ENCODE results near the gene ATG2B. TPM values are rescaled to one million over a fixed set of nuclear protein-coding genes. Genes with fewer than 3 reads are reported as not detected.
A peak's percentile ranks its signal among the peaks of the same experiment; 100 is the strongest.

ATG2B gene
- total RNA-seq, 1 donor from 2014 or later, result 21.4 TPM

DNA sequence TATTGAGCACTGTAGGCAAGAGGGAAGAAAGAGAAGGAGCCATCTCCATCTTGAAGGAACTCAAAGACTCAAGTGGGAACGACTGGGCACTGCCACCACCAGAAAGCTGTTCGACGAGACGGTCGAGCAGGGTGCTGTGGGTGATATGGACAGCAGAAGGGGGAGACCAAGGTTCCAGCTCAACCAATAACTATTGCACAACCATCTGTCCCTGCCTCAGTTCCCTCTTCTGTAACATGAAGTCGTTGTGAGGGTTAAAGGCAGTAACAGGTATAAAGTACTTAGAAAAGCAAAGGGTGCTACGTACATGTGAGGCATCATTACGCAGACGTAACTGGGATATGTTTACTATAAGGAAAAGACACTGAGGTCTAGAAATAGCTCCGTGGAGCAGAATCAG, 121.0 kb downstream of the ATG2B start:
- Histone ChIP-seq H3K27ac (ENCODE audit: low read depth, low read length) (no peak overlapping the region), H3K36me3 (ENCODE audit: control insufficient read depth in 3 of 3, insufficient read depth in 3 of 3, low read length in 3 of 3) (no peaks in the 10 kb centered on the region), H3K27me3 (ENCODE audit: control insufficient read depth in 3 of 3, insufficient read depth in 3 of 3, low read length in 3 of 3) (peaks cover 0 to 3% (median 0%) of the 10 kb centered on the region in 3 donors), H3K9ac (ENCODE audit: low read depth in 1 of 3, low read length in 3 of 3) (no peak overlapping the region), H3K4me3 (ENCODE audit: low read length in 3 of 3) (no peak overlapping the region), H3K9me3 (ENCODE audit: control insufficient read depth in 3 of 3, low read length in 3 of 3) (no peaks in the 10 kb centered on the region), H3K4me1 (ENCODE audit: control insufficient read depth in 3 of 3, insufficient read depth in 3 of 3, low read length in 3 of 3) (no peaks in the 10 kb centered on the region)

- Histone ChIP-seq H3K9me3 (ENCODE audit: control insufficient read depth in 3 of 3, low read length in 3 of 3) (no peaks in the 10 kb centered on the region), H3K36me3 (ENCODE audit: control insufficient read depth in 3 of 3, insufficient read depth in 3 of 3, low read length in 3 of 3) (no peaks in the 10 kb centered on the region), H3K27me3 (ENCODE audit: control insufficient read depth in 3 of 3, insufficient read depth in 3 of 3, low read length in 3 of 3) (peaks cover 0 to 4% (median 0%) of the 10 kb centered on the region in 3 donors), H3K4me3 (ENCODE audit: low read length in 3 of 3) (no peak overlapping the region), H3K4me1 (ENCODE audit: control insufficient read depth in 3 of 3, insufficient read depth in 3 of 3, low read length in 3 of 3) (no peaks in the 10 kb centered on the region), H3K9ac (ENCODE audit: low read depth in 1 of 3, low read length in 3 of 3) (no peak overlapping the region), H3K27ac (ENCODE audit: low read depth, low read length) (no peak overlapping the region)
These were observed 122.5 kb downstream of the ATG2B start for GRCh38 chr14:96240641-96241040.

- no peak overlapping the region for H3K27ac ChIP-seq (ENCODE audit: low read depth, low read length)
- H3K9me3 ChIP-seq (ENCODE audit: control insufficient read depth in 3 of 3, low read length in 3 of 3), result no peaks in the 10 kb centered on the region
- H3K4me1 ChIP-seq (ENCODE audit: control insufficient read depth in 3 of 3, insufficient read depth in 3 of 3, low read length in 3 of 3), result no peaks in the 10 kb centered on the region
- H3K9ac ChIP-seq (ENCODE audit: low read depth in 1 of 3, low read length in 3 of 3), result no peak overlapping the region
- H3K36me3 ChIP-seq (ENCODE audit: control insufficient read depth in 3 of 3, insufficient read depth in 3 of 3, low read length in 3 of 3), result no peaks in the 10 kb centered on the region
- no peak overlapping the region for H3K4me3 ChIP-seq (ENCODE audit: low read length in 3 of 3)
- peaks cover 0 to 5% (median 0%) of the 10 kb centered on the region in 3 donors for H3K27me3 ChIP-seq (ENCODE audit: control insufficient read depth in 3 of 3, insufficient read depth in 3 of 3, low read length in 3 of 3)
These were observed 123.4 kb downstream of the ATG2B start for GRCh38 chr14:96239711-96240141.

- H3K4me3 ChIP-seq (ENCODE audit: low read length in 3 of 3), result no peak overlapping the region
- peaks cover 0 to 3% (median 2%) of the 10 kb centered on the region in 3 donors for H3K4me1 ChIP-seq (ENCODE audit: control insufficient read depth in 3 of 3, insufficient read depth in 3 of 3, low read length in 3 of 3)
- no peaks in the 10 kb centered on the region for H3K36me3 ChIP-seq (ENCODE audit: control insufficient read depth in 3 of 3, insufficient read depth in 3 of 3, low read length in 3 of 3)
- no peak overlapping the region for H3K9ac ChIP-seq (ENCODE audit: low read depth in 1 of 3, low read length in 3 of 3)
- H3K27me3 ChIP-seq (ENCODE audit: control insufficient read depth in 3 of 3, insufficient read depth in 3 of 3, low read length in 3 of 3), result peaks cover 0 to 5% (median 0%) of the 10 kb centered on the region in 3 donors
- no peak overlapping the region for H3K27ac ChIP-seq (ENCODE audit: low read depth, low read length)
- H3K9me3 ChIP-seq (ENCODE audit: control insufficient read depth in 3 of 3, low read length in 3 of 3), result no peaks in the 10 kb centered on the region
These were observed 124.4 kb downstream of the ATG2B start for GRCh38 chr14:96238676-96239265.

DNA sequence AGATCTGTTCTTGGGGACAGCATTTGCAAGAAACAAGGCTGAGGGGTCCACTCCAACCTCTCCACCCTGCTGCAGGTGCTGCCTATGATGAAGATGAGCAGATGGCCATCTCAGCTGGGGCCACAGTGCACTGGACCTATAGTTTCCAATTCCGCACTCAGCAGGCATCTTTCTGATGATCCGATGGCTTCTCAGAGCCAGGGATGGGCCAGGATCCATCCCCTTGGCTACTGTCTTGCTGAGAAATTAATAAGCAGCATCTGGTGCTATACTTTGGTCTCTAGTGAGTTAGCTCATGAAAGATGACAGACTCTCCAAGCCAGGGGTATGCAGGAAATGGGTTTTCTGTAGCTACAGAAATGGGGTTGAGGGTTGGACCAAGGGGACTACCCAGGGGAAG, 125.5 kb downstream of the ATG2B start:
- Histone ChIP-seq H3K27ac (ENCODE audit: low read depth, low read length) (no peak overlapping the region), H3K4me1 (ENCODE audit: control insufficient read depth in 3 of 3, insufficient read depth in 3 of 3, low read length in 3 of 3) (peaks cover 0 to 3% (median 2%) of the 10 kb centered on the region in 3 donors), H3K9me3 (ENCODE audit: control insufficient read depth in 3 of 3, low read length in 3 of 3) (no peaks in the 10 kb centered on the region), H3K4me3 (ENCODE audit: low read length in 3 of 3) (no peak overlapping the region), H3K36me3 (ENCODE audit: control insufficient read depth in 3 of 3, insufficient read depth in 3 of 3, low read length in 3 of 3) (no peaks in the 10 kb centered on the region), H3K9ac (ENCODE audit: low read depth in 1 of 3, low read length in 3 of 3) (no peak overlapping the region), H3K27me3 (ENCODE audit: control insufficient read depth in 3 of 3, insufficient read depth in 3 of 3, low read length in 3 of 3) (peaks cover 0 to 5% (median 0%) of the 10 kb centered on the region in 3 donors)

DNA sequence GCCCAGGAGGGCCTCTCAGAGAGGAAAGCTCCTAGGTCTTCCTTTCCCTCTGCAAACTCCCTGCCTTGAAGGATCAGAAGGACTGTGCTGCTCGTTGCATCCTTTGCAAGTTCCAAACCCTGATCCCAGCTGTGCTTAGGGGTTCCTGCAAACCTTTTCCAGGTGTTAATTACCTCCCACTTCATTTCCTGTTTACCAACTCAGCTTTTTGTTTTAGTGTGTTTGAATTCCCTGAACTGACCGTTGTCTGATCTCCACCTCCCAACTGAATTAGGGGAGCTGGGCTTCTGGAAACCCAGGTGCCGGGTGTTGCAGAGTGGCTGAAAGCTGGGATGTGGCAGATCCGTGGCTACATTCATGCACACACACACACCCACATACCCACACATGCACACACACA, 127.7 kb downstream of the ATG2B start:
- no peaks in the 10 kb centered on the region for H3K36me3 ChIP-seq (ENCODE audit: control insufficient read depth in 3 of 3, insufficient read depth in 3 of 3, low read length in 3 of 3)
- peaks cover 0 to 3% (median 2%) of the 10 kb centered on the region in 3 donors for H3K4me1 ChIP-seq (ENCODE audit: control insufficient read depth in 3 of 3, insufficient read depth in 3 of 3, low read length in 3 of 3)
- no peak overlapping the region for H3K9ac ChIP-seq (ENCODE audit: low read depth in 1 of 3, low read length in 3 of 3)
- H3K27ac ChIP-seq (ENCODE audit: low read depth, low read length), result no peak overlapping the region
- H3K9me3 ChIP-seq (ENCODE audit: control insufficient read depth in 3 of 3, low read length in 3 of 3), result no peaks in the 10 kb centered on the region
- peaks cover 0 to 3% (median 0%) of the 10 kb centered on the region in 3 donors for H3K27me3 ChIP-seq (ENCODE audit: control insufficient read depth in 3 of 3, insufficient read depth in 3 of 3, low read length in 3 of 3)
- H3K4me3 ChIP-seq (ENCODE audit: low read length in 3 of 3), result no peak overlapping the region

DNA sequence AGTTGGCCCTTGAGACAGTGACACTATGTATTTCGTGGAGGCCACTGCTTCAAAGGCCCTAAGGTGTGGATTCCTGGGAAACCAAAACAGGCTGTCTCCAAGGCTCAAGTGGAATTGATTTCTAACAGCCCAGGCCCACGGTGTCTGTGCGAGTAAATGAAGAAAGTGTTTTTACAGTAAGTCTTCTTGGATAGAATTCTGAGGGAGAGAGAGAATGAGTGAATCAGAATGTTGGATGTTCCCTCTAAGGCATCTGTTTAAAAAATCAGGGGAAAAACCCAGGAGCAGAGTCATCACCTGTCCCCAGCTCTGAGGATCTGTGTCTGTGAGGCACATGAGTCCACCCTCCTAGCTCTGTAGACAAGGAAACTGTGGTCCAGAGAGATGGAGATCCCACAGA, 129.5 kb downstream of the ATG2B start:
- Histone ChIP-seq H3K27ac (ENCODE audit: low read depth, low read length) (peak overlapping the region; percentile 47), H3K36me3 (ENCODE audit: control insufficient read depth in 3 of 3, insufficient read depth in 3 of 3, low read length in 3 of 3) (no peaks in the 10 kb centered on the region), H3K9ac (ENCODE audit: low read depth in 1 of 3, low read length in 3 of 3) (no peak overlapping the region), H3K4me1 (ENCODE audit: control insufficient read depth in 3 of 3, insufficient read depth in 3 of 3, low read length in 3 of 3) (peaks cover 0 to 3% (median 2%) of the 10 kb centered on the region in 3 donors), H3K4me3 (ENCODE audit: low read length in 3 of 3) (no peak overlapping the region), H3K9me3 (ENCODE audit: control insufficient read depth in 3 of 3, low read length in 3 of 3) (peaks cover 0 to 3% (median 0%) of the 10 kb centered on the region in 3 donors), H3K27me3 (ENCODE audit: control insufficient read depth in 3 of 3, insufficient read depth in 3 of 3, low read length in 3 of 3) (peaks cover 0 to 4% (median 0%) of the 10 kb centered on the region in 3 donors)

DNA sequence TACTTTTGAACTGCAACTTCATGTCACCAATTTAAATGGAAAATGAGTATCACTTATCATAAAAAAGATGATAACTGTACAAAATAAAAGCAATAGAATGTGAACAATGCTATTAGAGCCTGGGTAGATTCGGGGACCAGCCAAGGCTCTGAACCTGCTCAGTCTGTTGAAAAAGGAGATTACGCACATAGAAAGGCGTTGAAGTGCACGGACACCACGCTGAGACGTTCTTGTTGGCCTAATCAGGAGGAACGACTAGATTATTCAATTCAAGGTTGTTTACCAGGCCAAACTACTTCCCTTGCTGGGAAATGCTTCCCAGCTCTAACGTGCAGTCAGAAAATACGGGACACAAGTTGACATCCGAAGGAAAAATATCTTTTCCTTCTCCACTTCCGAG, 130.6 kb downstream of the ATG2B start:
- Histone ChIP-seq H3K27me3 (ENCODE audit: control insufficient read depth in 3 of 3, insufficient read depth in 3 of 3, low read length in 3 of 3) (peaks cover 0 to 5% (median 0%) of the 10 kb centered on the region in 3 donors), H3K9ac (ENCODE audit: low read depth in 1 of 3, low read length in 3 of 3) (no peak overlapping the region), H3K4me1 (ENCODE audit: control insufficient read depth in 3 of 3, insufficient read depth in 3 of 3, low read length in 3 of 3) (peaks cover 0 to 3% (median 2%) of the 10 kb centered on the region in 3 donors), H3K4me3 (ENCODE audit: low read length in 3 of 3) (no peak overlapping the region), H3K9me3 (ENCODE audit: control insufficient read depth in 3 of 3, low read length in 3 of 3) (peaks cover 0 to 5% (median 0%) of the 10 kb centered on the region in 3 donors), H3K36me3 (ENCODE audit: control insufficient read depth in 3 of 3, insufficient read depth in 3 of 3, low read length in 3 of 3) (no peaks in the 10 kb centered on the region), H3K27ac (ENCODE audit: low read depth, low read length) (no peak overlapping the region)

DNA sequence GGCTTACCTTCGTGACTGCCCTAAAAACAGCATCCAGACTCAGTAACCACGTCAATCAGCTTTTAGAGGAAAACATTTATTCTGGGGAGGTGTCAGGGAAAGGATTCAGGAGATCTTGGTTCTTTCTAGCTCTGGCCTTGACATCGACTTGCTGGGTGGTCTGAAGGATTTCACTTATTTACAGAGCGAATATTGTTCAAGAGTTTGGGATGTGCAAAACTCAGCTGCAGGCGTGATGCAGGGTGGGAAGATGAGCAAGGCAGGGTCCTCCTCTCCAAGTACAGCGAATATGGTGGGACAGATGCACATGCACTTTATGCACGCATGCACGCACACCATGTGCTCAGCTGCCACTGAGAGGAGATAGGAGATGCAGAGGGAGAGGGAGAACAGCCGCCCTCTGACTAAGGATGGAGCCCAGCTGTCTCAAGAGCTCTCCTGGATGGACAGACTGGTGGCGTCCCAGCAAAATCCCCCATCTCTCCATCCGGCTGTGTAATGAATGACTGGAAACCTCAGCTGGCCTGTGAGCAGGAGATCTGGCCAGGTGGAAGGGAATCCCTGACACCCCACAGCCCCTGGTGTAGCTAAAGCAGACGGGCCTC, 131.5 kb downstream of the ATG2B start:
- Histone ChIP-seq H3K27ac (ENCODE audit: low read depth, low read length) (peak overlapping the region; percentile 60), H3K9ac (ENCODE audit: low read depth in 1 of 3, low read length in 3 of 3) (no peak overlapping the region), H3K27me3 (ENCODE audit: control insufficient read depth in 3 of 3, insufficient read depth in 3 of 3, low read length in 3 of 3) (peaks cover 0 to 5% (median 0%) of the 10 kb centered on the region in 3 donors), H3K9me3 (ENCODE audit: control insufficient read depth in 3 of 3, low read length in 3 of 3) (peaks cover 0 to 5% (median 0%) of the 10 kb centered on the region in 3 donors), H3K36me3 (ENCODE audit: control insufficient read depth in 3 of 3, insufficient read depth in 3 of 3, low read length in 3 of 3) (no peaks in the 10 kb centered on the region), H3K4me1 (ENCODE audit: control insufficient read depth in 3 of 3, insufficient read depth in 3 of 3, low read length in 3 of 3) (peaks cover 0 to 3% (median 2%) of the 10 kb centered on the region in 3 donors), H3K4me3 (ENCODE audit: low read length in 3 of 3) (no peak overlapping the region)

DNA sequence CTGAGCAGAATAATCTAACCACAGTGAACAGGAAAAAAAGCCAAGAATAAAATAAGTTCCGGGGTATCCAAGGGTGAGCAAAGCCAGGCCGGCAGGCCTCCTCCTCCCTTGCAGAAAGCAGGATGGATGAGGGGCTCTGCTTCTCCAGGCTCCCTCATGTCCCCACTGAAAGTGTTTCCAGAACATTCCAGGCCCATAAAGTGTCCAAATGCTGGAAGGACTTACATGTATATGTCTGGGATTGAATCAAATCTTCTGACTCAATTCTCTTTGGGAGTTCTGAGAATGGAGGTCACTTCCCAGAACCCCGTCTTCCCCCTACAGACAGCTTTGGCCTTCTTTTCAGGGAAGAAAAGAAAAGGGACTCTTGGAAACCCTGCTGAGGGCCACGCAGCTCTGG, 132.1 kb downstream of the ATG2B start:
- Histone ChIP-seq H3K4me3 (ENCODE audit: low read length in 3 of 3) (no peak overlapping the region), H3K36me3 (ENCODE audit: control insufficient read depth in 3 of 3, insufficient read depth in 3 of 3, low read length in 3 of 3) (no peaks in the 10 kb centered on the region), H3K9me3 (ENCODE audit: control insufficient read depth in 3 of 3, low read length in 3 of 3) (peaks cover 0 to 5% (median 0%) of the 10 kb centered on the region in 3 donors), H3K9ac (ENCODE audit: low read depth in 1 of 3, low read length in 3 of 3) (no peak overlapping the region), H3K27me3 (ENCODE audit: control insufficient read depth in 3 of 3, insufficient read depth in 3 of 3, low read length in 3 of 3) (peaks cover 0 to 5% (median 0%) of the 10 kb centered on the region in 3 donors), H3K27ac (ENCODE audit: low read depth, low read length) (peak overlapping the region; percentile 60), H3K4me1 (ENCODE audit: control insufficient read depth in 3 of 3, insufficient read depth in 3 of 3, low read length in 3 of 3) (peaks cover 0 to 3% (median 2%) of the 10 kb centered on the region in 3 donors)
